T-helper 1 cell treated with Interleukin-12 subunit alpha and Interleukin-12 subunit beta and Interleukin-4 antibody, amounts not matched to agents 30 μg/mL and 1 μg/mL, for 36 hours (primary cell): ENCODE measurements around the gene NALCN.

Experiments used
- H3K27ac Mint-ChIP-seq: one replicate; pipeline ENCODE4 v1.8.0; 2021; ENCODE audit warnings: mild to moderate bottlenecking, mixed read lengths
- H3K27me3 Mint-ChIP-seq: one replicate; pipeline ENCODE4 v1.8.0; 2021; ENCODE audit warnings: low read depth, mixed read lengths
- H3K36me3 Mint-ChIP-seq: one replicate; pipeline ENCODE4 v1.8.0; 2021; ENCODE audit warnings: low read depth, mixed read lengths
- H3K4me1 Mint-ChIP-seq: one replicate; pipeline ENCODE4 v1.8.0; 2021; ENCODE audit warnings: low read depth, mixed read lengths
- H3K4me3 Mint-ChIP-seq: one replicate; pipeline ENCODE4 v1.8.0; 2021; ENCODE audit warnings: mild to moderate bottlenecking, moderate library complexity, mixed read lengths
- H3K9me3 Mint-ChIP-seq: one replicate; pipeline ENCODE4 v1.8.0; 2021; ENCODE audit warnings: mixed read lengths

The NALCN gene

DNA sequence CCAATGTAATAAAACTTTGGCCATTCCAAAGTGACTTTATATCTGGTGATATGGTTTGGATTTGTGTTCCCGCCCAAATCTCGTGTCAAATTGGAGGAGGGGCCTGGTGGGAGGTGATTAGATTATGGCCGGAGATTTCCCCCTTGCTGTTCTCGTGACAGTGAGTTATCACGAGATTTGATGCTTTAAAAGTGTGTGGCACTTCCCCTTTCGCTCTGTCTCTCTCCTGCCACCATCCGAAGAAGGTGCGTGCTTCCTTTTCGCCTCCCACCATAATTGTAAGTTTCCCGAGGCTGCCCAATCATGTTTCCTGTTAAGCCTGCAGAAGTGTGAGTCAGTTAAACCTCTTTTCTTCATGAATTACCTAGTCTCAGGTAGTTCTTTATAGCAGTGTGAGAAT is 9.3 kb upstream of the NALCN start:
- no peaks in the 10 kb centered on the region for H3K27me3 Mint-ChIP-seq
- H3K27ac Mint-ChIP-seq = no peak overlapping the region
- no peaks in the 10 kb centered on the region for H3K36me3 Mint-ChIP-seq
- H3K4me1 Mint-ChIP-seq = no peaks in the 10 kb centered on the region
- no peak overlapping the region for H3K4me3 Mint-ChIP-seq
- no peaks in the 10 kb centered on the region for H3K9me3 Mint-ChIP-seq

GRCh38 chr13:101425156-101425471 is 8.8 kb upstream of the NALCN start:
- no peaks in the 10 kb centered on the region for H3K27me3 Mint-ChIP-seq
- H3K4me3 Mint-ChIP-seq = no peak overlapping the region
- H3K27ac Mint-ChIP-seq = no peak overlapping the region
- H3K9me3 Mint-ChIP-seq = no peaks in the 10 kb centered on the region
- H3K4me1 Mint-ChIP-seq = no peaks in the 10 kb centered on the region
- H3K36me3 Mint-ChIP-seq = no peaks in the 10 kb centered on the region

DNA sequence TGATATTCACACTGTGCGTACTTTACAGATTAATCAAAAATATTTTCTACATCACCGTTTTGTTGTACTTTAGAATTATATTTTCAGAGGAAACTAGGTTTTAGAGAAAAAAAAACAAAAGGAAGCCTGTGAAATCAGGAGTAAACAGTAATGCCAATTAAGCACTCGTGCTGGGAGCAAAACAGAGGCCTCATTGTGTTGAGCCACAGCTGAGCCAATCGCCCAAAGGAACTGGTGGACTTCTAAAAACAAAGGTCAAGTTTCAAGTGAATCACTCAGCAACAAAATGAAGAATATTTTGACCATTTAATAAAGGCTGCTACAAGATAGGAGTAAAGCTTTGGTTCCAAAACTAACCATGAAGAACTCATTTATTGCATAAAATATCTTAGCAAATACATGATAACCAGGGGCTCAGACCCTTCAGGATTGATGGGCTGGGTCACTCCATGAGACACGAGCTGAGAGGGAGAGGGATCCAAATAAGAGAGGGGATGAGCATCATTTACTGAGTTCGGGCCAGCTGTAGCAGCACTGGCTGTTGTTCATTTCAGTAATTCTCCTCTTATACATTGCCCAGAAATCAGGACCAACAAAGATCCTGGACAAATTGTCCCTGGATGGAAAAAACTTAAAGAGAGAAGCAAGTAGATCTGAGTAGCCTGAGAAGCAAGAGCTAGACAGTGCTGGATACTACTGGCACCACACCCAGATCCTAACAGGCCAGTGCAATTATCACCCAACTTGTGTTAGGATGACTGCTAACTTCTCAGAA is 8.3 kb upstream of the NALCN start:
- H3K4me1 Mint-ChIP-seq = no peaks in the 10 kb centered on the region
- H3K4me3 Mint-ChIP-seq = no peak overlapping the region
- no peaks in the 10 kb centered on the region for H3K36me3 Mint-ChIP-seq
- no peaks in the 10 kb centered on the region for H3K27me3 Mint-ChIP-seq
- H3K27ac Mint-ChIP-seq = no peak overlapping the region
- H3K9me3 Mint-ChIP-seq = no peaks in the 10 kb centered on the region

- Mint-ChIP-seq H3K9me3 (no peaks in the 10 kb centered on the region), H3K27ac (no peak overlapping the region)
These were observed 7.6 kb upstream of the NALCN start for GRCh38 chr13:101423872-101424271.

DNA sequence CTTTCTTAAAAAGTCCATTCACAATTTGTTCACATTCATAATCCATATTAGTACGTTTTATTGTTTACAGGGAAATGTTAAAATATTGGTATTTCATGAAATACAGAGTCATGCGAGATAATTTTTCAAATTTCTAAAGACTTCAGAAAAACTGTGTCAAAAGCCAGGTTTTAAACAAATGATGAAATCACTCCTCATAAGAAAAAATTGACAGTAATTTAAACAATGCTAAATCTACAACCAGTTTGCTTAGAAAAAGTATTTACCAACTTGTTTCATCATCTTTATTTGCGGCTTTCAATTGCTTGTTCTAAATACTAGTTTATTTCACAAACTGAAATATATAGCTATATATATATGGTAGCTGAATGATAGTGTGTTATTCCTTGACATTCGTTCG is 1.2 kb upstream of the NALCN start:
- Mint-ChIP-seq H3K4me1 (no peaks in the 10 kb centered on the region), H3K36me3 (no peaks in the 10 kb centered on the region), H3K9me3 (no peaks in the 10 kb centered on the region), H3K27ac (no peak overlapping the region), H3K4me3 (no peak overlapping the region), H3K27me3 (peaks cover 36% of the 10 kb centered on the region)

More at GRCh38 chr13:101423872-101424271, 7.6 kb upstream of the NALCN start:
- Mint-ChIP-seq H3K27me3 (peaks cover 3% of the 10 kb centered on the region), H3K4me1 (no peaks in the 10 kb centered on the region), H3K4me3 (no peak overlapping the region), H3K36me3 (no peaks in the 10 kb centered on the region)

- no peaks in the 10 kb centered on the region for H3K4me1 Mint-ChIP-seq
- H3K36me3 Mint-ChIP-seq = no peaks in the 10 kb centered on the region
- H3K27me3 Mint-ChIP-seq = peaks cover 36% of the 10 kb centered on the region
- H3K27ac Mint-ChIP-seq = no peak overlapping the region
- H3K9me3 Mint-ChIP-seq = no peaks in the 10 kb centered on the region
- H3K4me3 Mint-ChIP-seq = no peak overlapping the region
These were observed 717 bp upstream of the NALCN start for GRCh38 chr13:101417043-101417406.

- Mint-ChIP-seq H3K4me3 (no peak overlapping the region), H3K4me1 (no peaks in the 10 kb centered on the region), H3K27ac (no peak overlapping the region), H3K36me3 (no peaks in the 10 kb centered on the region), H3K9me3 (no peaks in the 10 kb centered on the region), H3K27me3 (peaks cover 36% of the 10 kb centered on the region)
These were observed 742 bp downstream of the NALCN start for GRCh38 chr13:101415358-101416174.

- Mint-ChIP-seq H3K9me3 (no peaks in the 10 kb centered on the region), H3K27ac (no peak overlapping the region), H3K36me3 (no peaks in the 10 kb centered on the region), H3K4me3 (no peak overlapping the region), H3K4me1 (no peaks in the 10 kb centered on the region), H3K27me3 (peaks cover 23% of the 10 kb centered on the region)
These were observed 4.2 kb downstream of the NALCN start for GRCh38 chr13:101412076-101412475.

GRCh38 chr13:101408992-101409656 is 7.2 kb downstream of the NALCN start:
- no peaks in the 10 kb centered on the region for H3K36me3 Mint-ChIP-seq
- H3K27me3 Mint-ChIP-seq = peaks cover 3% of the 10 kb centered on the region
- no peaks in the 10 kb centered on the region for H3K9me3 Mint-ChIP-seq
- no peaks in the 10 kb centered on the region for H3K4me1 Mint-ChIP-seq
- H3K4me3 Mint-ChIP-seq = no peak overlapping the region
- H3K27ac Mint-ChIP-seq = no peak overlapping the region

GRCh38 chr13:101408154-101408553 is 8.2 kb downstream of the NALCN start:
- Mint-ChIP-seq H3K27ac (no peak overlapping the region), H3K27me3 (no peaks in the 10 kb centered on the region), H3K36me3 (no peaks in the 10 kb centered on the region), H3K4me1 (no peaks in the 10 kb centered on the region), H3K4me3 (no peak overlapping the region), H3K9me3 (no peaks in the 10 kb centered on the region)

GRCh38 chr13:101406791-101407190 is 9.5 kb downstream of the NALCN start:
- no peaks in the 10 kb centered on the region for H3K9me3 Mint-ChIP-seq
- no peaks in the 10 kb centered on the region for H3K36me3 Mint-ChIP-seq
- no peaks in the 10 kb centered on the region for H3K27me3 Mint-ChIP-seq

GRCh38 chr13:101401196-101401595 is 15.1 kb downstream of the NALCN start:
- H3K4me3 Mint-ChIP-seq = no peak overlapping the region
- no peaks in the 10 kb centered on the region for H3K27me3 Mint-ChIP-seq
- no peaks in the 10 kb centered on the region for H3K36me3 Mint-ChIP-seq
- H3K9me3 Mint-ChIP-seq = no peaks in the 10 kb centered on the region
- no peaks in the 10 kb centered on the region for H3K4me1 Mint-ChIP-seq
- H3K27ac Mint-ChIP-seq = no peak overlapping the region

More at GRCh38 chr13:101406791-101407190, 9.5 kb downstream of the NALCN start:
- Mint-ChIP-seq H3K4me3 (no peak overlapping the region), H3K4me1 (no peaks in the 10 kb centered on the region), H3K27ac (no peak overlapping the region)

GRCh38 chr13:101399365-101399764 is 16.9 kb downstream of the NALCN start:
- Mint-ChIP-seq H3K4me3 (no peak overlapping the region), H3K27ac (no peak overlapping the region), H3K4me1 (no peaks in the 10 kb centered on the region), H3K9me3 (no peaks in the 10 kb centered on the region), H3K27me3 (no peaks in the 10 kb centered on the region), H3K36me3 (no peaks in the 10 kb centered on the region)

DNA sequence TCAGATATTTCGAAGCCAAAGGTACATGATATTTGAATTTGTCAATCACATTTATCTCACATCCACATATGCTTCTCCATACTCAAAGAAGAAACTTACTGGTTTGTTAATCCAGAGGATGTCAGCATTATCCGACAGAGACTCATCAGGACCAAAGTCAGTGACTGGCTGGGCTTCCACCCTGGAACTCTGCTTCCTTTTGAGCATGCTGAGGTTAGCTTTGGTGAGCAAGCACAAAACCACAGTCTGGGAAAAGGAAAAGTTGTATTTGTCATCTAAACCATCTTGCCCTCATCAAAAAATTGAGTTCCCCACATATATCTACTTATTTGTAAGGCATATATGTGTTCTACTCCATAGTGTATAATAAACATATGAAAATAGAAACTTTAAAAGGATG is 17.4 kb downstream of the NALCN start:
- Mint-ChIP-seq H3K4me3 (no peak overlapping the region), H3K4me1 (no peaks in the 10 kb centered on the region), H3K9me3 (no peaks in the 10 kb centered on the region), H3K27ac (no peak overlapping the region), H3K27me3 (no peaks in the 10 kb centered on the region), H3K36me3 (no peaks in the 10 kb centered on the region)

DNA sequence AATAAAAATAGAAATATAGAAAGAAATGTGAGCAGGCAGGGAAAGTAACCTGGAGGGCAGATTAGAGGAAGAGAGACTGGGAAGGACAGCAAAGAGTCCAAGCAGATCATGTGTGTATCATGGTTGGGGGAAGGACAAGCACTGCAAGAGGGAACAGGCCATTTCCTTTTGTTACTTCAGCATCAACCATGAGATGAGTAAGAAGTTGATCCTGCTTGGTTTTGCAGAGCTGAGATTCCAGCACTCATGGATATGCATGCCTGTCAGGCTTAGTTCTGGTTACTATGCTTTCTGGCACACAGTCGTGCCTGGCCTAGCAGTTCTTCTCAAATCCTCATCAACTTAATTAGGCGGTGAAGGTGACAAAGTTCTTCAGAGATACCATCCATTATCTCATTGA is 18.1 kb downstream of the NALCN start:
- Mint-ChIP-seq H3K27me3 (no peaks in the 10 kb centered on the region), H3K36me3 (no peaks in the 10 kb centered on the region), H3K4me3 (no peak overlapping the region), H3K9me3 (no peaks in the 10 kb centered on the region), H3K4me1 (no peaks in the 10 kb centered on the region), H3K27ac (no peak overlapping the region)
